Retinal pigment epithelial cell (primary cell): ENCODE results near the gene ADAM12.

ENCODE experiments used
- DNase-seq: peaks from one replicate; pipeline ENCODE4 v3.0.0-alpha.2; 2010; ENCODE audit warnings: low read depth
- H3K4me3 ChIP-seq: 2 replicates; pipeline ENCODE4 v1.5.1; 2011; ENCODE audit warnings: mild to moderate bottlenecking, low read length, control low read depth, moderate library complexity
- CTCF ChIP-seq: conservative IDR thresholded peaks from 2 replicates; pipeline ENCODE4 v1.5.1; 2011; ENCODE audit warnings: low read depth, low read length, control low read depth, inconsistent platforms

Gene ADAM12

GRCh38 chr10:126080879-126081411, 307.3 kb downstream of the ADAM12 start:
- H3K4me3 ChIP-seq = no peak overlapping the region
- TF ChIP-seq CTCF = no peak
- DNase-seq = no peak

- TF ChIP-seq CTCF = no peak
- H3K4me3 ChIP-seq = no peak overlapping the region
- DNase-seq = no peak
Observed at GRCh38 chr10:126080291-126080825, 307.9 kb downstream of the ADAM12 start.

GRCh38 chr10:126075009-126075408, 313.3 kb downstream of the ADAM12 start:
- no peak overlapping the region for H3K4me3 ChIP-seq
- no peak for TF ChIP-seq CTCF
- no peak for DNase-seq

- DNase-seq = no peak
- no peak overlapping the region for H3K4me3 ChIP-seq
- no peak for TF ChIP-seq CTCF
Observed at GRCh38 chr10:126074291-126074690, 314.0 kb downstream of the ADAM12 start.

GRCh38 chr10:126073606-126074005, 314.7 kb downstream of the ADAM12 start:
- no peak for TF ChIP-seq CTCF
- no peak for DNase-seq
- H3K4me3 ChIP-seq = no peak overlapping the region

- DNase-seq = no peak
- no peak overlapping the region for H3K4me3 ChIP-seq
- TF ChIP-seq CTCF = no peak
Observed at GRCh38 chr10:126072622-126073021, 315.7 kb downstream of the ADAM12 start.

- TF ChIP-seq CTCF = no peak
- no peak overlapping the region for H3K4me3 ChIP-seq
- DNase-seq = no peak
Observed at GRCh38 chr10:126070476-126071215, 317.6 kb downstream of the ADAM12 start.
